HCT116 (cell line): ENCODE results near the gene KLF9. TPM values are rescaled to one million over a fixed set of nuclear protein-coding genes. Genes with fewer than 3 reads are reported as not detected.
A peak's percentile ranks its signal among the peaks of the same experiment; 100 is the strongest.

Experiments
- ATAC-seq: fragments of 200-7000 bp; cut with Tn5 transposase; 2 replicates; pipeline ENCODE4 v1.9.1; 2020; ENCODE audit warnings: mild to moderate bottlenecking, moderate library complexity
- BruUV-seq: library from RNA; stranded (reverse); fragments of 400-500 nt; replicated peaks from 2 replicates; lab custom pipeline; 2021; lab: Mats Ljungman, UMichigan
- CTCF ChIA-PET: fragments of 300-600 bp; sonication (Branson Sonifier 250); formaldehyde crosslinking; loops from one replicate; lab custom pipeline; 2021; ENCODE audit warnings: antibody characterized with exemption; lab: Charles Lee
- POLR2A ChIA-PET: fragments of 300-600, 350-600 bp; sonication (Branson Sonifier 250); formaldehyde crosslinking; loops from one replicate; lab custom pipeline; 2021; ENCODE audit warnings: antibody characterized with exemption; lab: Charles Lee
- RAD21 ChIA-PET, 2 experiments: fragments of 300-600 bp; sonication (Branson Sonifier 250); formaldehyde crosslinking; loops; one replicate each; lab custom pipeline; 2023; ENCODE audit warnings: low total read pairs in 2 of 2; ENCODE audit not compliant: uncharacterized antibody in 2 of 2, unreplicated experiment in 2 of 2, low non-redundant PET in 1 of 2; lab: Charles Lee
- DNase-seq: peaks from one replicate; pipeline ENCODE4 v3.0.0-alpha.2; 2010; ENCODE audit warnings: low read depth, low spot score
- H2AFZ ChIP-seq: fragments of 200-600 bp; shearing (Covaris generic), sonication (generic); 2 replicates; pipeline ENCODE4 v1.6.1; 2017; ENCODE audit warnings: low read depth, mixed run types, mixed read lengths, antibody characterized with exemption, low read length; ENCODE audit not compliant: poor library complexity, severe bottlenecking
- H3K27ac ChIP-seq: 2 replicates; pipeline ENCODE4 v1.5.1; 2012; ENCODE audit warnings: low read depth, low read length
- H3K27me3 ChIP-seq: fragments of 200-600 bp; sonication (generic); 2 replicates; pipeline ENCODE4 v1.6.1; 2016; ENCODE audit warnings: mixed run types, low read length, mixed read lengths; ENCODE audit not compliant: insufficient read depth
- H3K36me3 ChIP-seq, 2 experiments: fragments of 200-500 bp in 1 of 2; fragments of 200-600 bp in 1 of 2; sonication (Bioruptor generic) in 1 of 2; sonication (generic) in 1 of 2; 2 replicates each; pipeline versions ENCODE4 v1.5.1 to v1.6.1; 2014 to 2016; ENCODE audit warnings: low read length in 2 of 2, inconsistent platforms in 1 of 2, mixed read lengths in 1 of 2, mixed run types in 1 of 2; ENCODE audit not compliant: insufficient read depth in 2 of 2, control insufficient read depth in 1 of 2
- H3K4me1 ChIP-seq, 2 experiments: fragments of 200-600 bp in 1 of 2; sonication (generic) in 1 of 2; 2 replicates each; pipeline versions ENCODE4 v1.5.1 to v1.6.1; 2012 to 2017; ENCODE audit warnings: low read length in 2 of 2, inconsistent platforms in 1 of 2, mild to moderate bottlenecking in 1 of 2, mixed read lengths in 1 of 2, mixed run types in 1 of 2, moderate library complexity in 1 of 2; ENCODE audit not compliant: insufficient read depth in 2 of 2, control insufficient read depth in 1 of 2
- H3K4me2 ChIP-seq: fragments of 200-600 bp; sonication (generic); 2 replicates; pipeline ENCODE4 v1.6.1; 2017; ENCODE audit warnings: mixed run types, low read length, mixed read lengths
- H3K4me3 ChIP-seq, 2 experiments: fragments of 200-600 bp in 1 of 2; sonication (generic) in 1 of 2; replicated peaks in 1 of 2; 2 replicates each; pipeline ENCODE4 v1.5.1; 2011 to 2016; ENCODE audit warnings: low read length in 2 of 2, control low read depth in 1 of 2, low read depth in 1 of 2, mild to moderate bottlenecking in 1 of 2, mixed read lengths in 1 of 2, mixed run types in 1 of 2
- H3K79me2 ChIP-seq: fragments of 200-600 bp; sonication (generic); 2 replicates; pipeline ENCODE4 v1.6.1; 2017; ENCODE audit warnings: mild to moderate bottlenecking, mixed run types, low read length, moderate library complexity, mixed read lengths; ENCODE audit not compliant: insufficient read depth
- H3K9ac ChIP-seq: fragments of 200-600 bp; sonication (generic); 2 replicates; pipeline ENCODE4 v1.6.1; 2016; ENCODE audit warnings: low read length, mixed read lengths
- H3K9me2 ChIP-seq: fragments of 200-600 bp; sonication (generic), shearing (Covaris generic); 2 replicates; pipeline ENCODE4 v1.6.1; 2017; ENCODE audit warnings: mixed run types, mild to moderate bottlenecking, moderate library complexity; ENCODE audit not compliant: insufficient read depth
- H3K9me3 ChIP-seq, 2 experiments: fragments of 200-500 bp in 1 of 2; fragments of 200-600 bp in 1 of 2; sonication (Bioruptor generic) in 1 of 2; sonication (generic) in 1 of 2; 2 replicates each; pipeline ENCODE4 v1.6.1; 2014 to 2017; ENCODE audit warnings: low read length in 2 of 2, mixed read lengths in 2 of 2, inconsistent platforms in 1 of 2, low read depth in 1 of 2, mild to moderate bottlenecking in 1 of 2, mixed run types in 1 of 2, moderate library complexity in 1 of 2; ENCODE audit not compliant: control insufficient read depth in 1 of 2, insufficient read depth in 1 of 2
- H4K20me1 ChIP-seq: fragments of 200-600 bp; sonication (generic), shearing (Covaris generic); 2 replicates; pipeline ENCODE4 v1.6.1; 2017; ENCODE audit warnings: mixed run types, mild to moderate bottlenecking, moderate library complexity; ENCODE audit not compliant: insufficient read depth
- ATF3 ChIP-seq: IDR thresholded peaks from 2 replicates; pipeline ENCODE4 v1.6.1; 2012
- CBX3 ChIP-seq: IDR thresholded peaks from 2 replicates; pipeline ENCODE4 v1.6.1; 2012; ENCODE audit warnings: low read depth
- CEBPB ChIP-seq: IDR thresholded peaks from 2 replicates; pipeline ENCODE4 v1.6.1; 2012; ENCODE audit warnings: low read depth
- EGR1 ChIP-seq: IDR thresholded peaks from 2 replicates; pipeline ENCODE4 v1.6.1; 2012; ENCODE audit warnings: low read depth
- EZH2 ChIP-seq: fragments of 200-600 bp; sonication (generic); IDR thresholded peaks from 2 replicates; pipeline ENCODE4 v1.6.1; 2017; ENCODE audit warnings: antibody characterized with exemption, mixed run types
- FOSL1 ChIP-seq: IDR thresholded peaks from 2 replicates; pipeline ENCODE4 v1.6.1; 2012; ENCODE audit warnings: low read depth
- JUND ChIP-seq: IDR thresholded peaks from 2 replicates; pipeline ENCODE4 v1.6.1; 2012
- MAX ChIP-seq: IDR thresholded peaks from 2 replicates; pipeline ENCODE4 v1.6.1; 2012
- POLR2AphosphoS5 ChIP-seq: IDR thresholded peaks from 2 replicates; pipeline ENCODE4 v1.6.1; 2011; ENCODE audit warnings: mild to moderate bottlenecking, low read depth, low read length, moderate library complexity
- RAD21 ChIP-seq: IDR thresholded peaks from 2 replicates; pipeline ENCODE4 v1.6.1; 2012; ENCODE audit warnings: low read depth, mild to moderate bottlenecking
- SIN3A ChIP-seq: IDR thresholded peaks from 2 replicates; pipeline ENCODE4 v1.6.1; 2012; ENCODE audit warnings: low read depth
- SP1 ChIP-seq: IDR thresholded peaks from 2 replicates; pipeline ENCODE4 v1.6.1; 2012; ENCODE audit warnings: low read depth
- TCF7L2 ChIP-seq: IDR thresholded peaks from 2 replicates; pipeline ENCODE4 v1.7.0; 2011; ENCODE audit warnings: borderline replicate concordance, inconsistent platforms; ENCODE audit not compliant: insufficient read depth, insufficient read length; ENCODE audit errors: extremely low read depth
- YY1 ChIP-seq: IDR thresholded peaks from 2 replicates; pipeline ENCODE4 v1.6.1; 2011; ENCODE audit warnings: low read length, low read depth, moderate library complexity, mild to moderate bottlenecking; ENCODE audit not compliant: insufficient replicate concordance; ENCODE audit errors: extremely low read depth
- ZFX ChIP-seq: fragments of 450-650 bp; IDR thresholded peaks from 2 replicates; pipeline ENCODE4 v1.6.1; 2017
- intact Hi-C: fragments of 100-400 bp; cut with micrococcal nuclease; formaldehyde crosslinking; loops from 2 replicates; pipeline ENCODE4 v1.10.0; 2022
- total RNA-seq: library from RNA; stranded (reverse); gene quantifications from one replicate; pipeline ENCODE4 v1.2.1, GENCODE V29; 2021; ENCODE audit not compliant: unreplicated experiment

Gene KLF9
- total RNA-seq, 1 experiment from 2014 or later = 8.3 TPM

GRCh38 chr9:70438341-70438928 lies 24.0 kb upstream of the KLF9 start:
- peak overlapping the region; percentile 71 for H3K4me2 ChIP-seq
- BruUV-seq = no TSS peak
- ChIA-PET CTCF (interaction anchor here (1.9 kb wide), 1 partner anchor 20 kb away, joined by 4 read pairs; no protein-coding TSS in a partner anchor), RAD21 (no interaction called here), POLR2A (interaction anchor here (1.0 to 1.3 kb wide), 2 partner anchors 18 to 20 kb away, joined by 6 to 10 read pairs; no protein-coding TSS in a partner anchor)
- H3K9me2 ChIP-seq = no peaks in the 10 kb centered on the region
- H3K79me2 ChIP-seq = no peaks in the 10 kb centered on the region
- H3K4me1 ChIP-seq = peaks cover 20 to 30% of the 10 kb centered on the region in 2 experiments; a peak in 3 of 4 replicates
- peak overlapping the region in 1 of 2 experiments; percentile 42; a peak in 1 of 4 replicates for H3K4me3 ChIP-seq
- peak overlapping the region; percentile 18; the same call in 1 of the 2 replicates for H3K27ac ChIP-seq
- H4K20me1 ChIP-seq = no peaks in the 10 kb centered on the region
- peak overlapping the region; percentile 32 for H3K9ac ChIP-seq
- DNase-seq = peak; percentile 68
- intact Hi-C loops = no loop called here
- peak overlapping the region; percentile 56 for H2AFZ ChIP-seq
- H3K9me3 ChIP-seq = no peaks in the 10 kb centered on the region
- ATAC-seq = peak; percentile 91
- TF ChIP-seq SP1 = peak; percentile 71
- peak; percentile 69 for TF ChIP-seq JUND
- no peak for TF ChIP-seq CEBPB
- peak; percentile 88; the same call in 1 of the 2 replicates for TF ChIP-seq CBX3
- peak; percentile 59 for TF ChIP-seq MAX
- TF ChIP-seq YY1 = no peak
- TF ChIP-seq RAD21 = no peak
- no peak for TF ChIP-seq SIN3A
- peak; percentile 40; the same call in 1 of the 2 replicates for TF ChIP-seq POLR2AphosphoS5
- TF ChIP-seq TCF7L2 = peak; percentile 14
- TF ChIP-seq FOSL1 = peak; percentile 63
- no peak for TF ChIP-seq ZFX
- TF ChIP-seq ATF3 = no peak
- TF ChIP-seq EZH2 = no peak
- no peak for TF ChIP-seq EGR1
- H3K36me3 ChIP-seq = no peaks in the 10 kb centered on the region
- no peaks in the 10 kb centered on the region for H3K27me3 ChIP-seq
